Peyer's patch (tissue), 4 donors: Measurements from ENCODE around the gene HDAC9.

Source experiments
- POLR2A ChIP-seq, 2 donors: fragments of 450-650 bp; IDR thresholded peaks; one replicate each; pipeline ENCODE4 v1.5.1; 2017; ENCODE audit warnings: antibody characterized with exemption in 2 of 2, mild to moderate bottlenecking in 2 of 2, moderate library complexity in 2 of 2
- TF ChIP-seq, protein P1 (sequence below), 6 experiments: fragments of 450-650 bp in 4 of 6; fragments of 200-600 bp in 2 of 6; sonication (generic) in 1 of 6; IDR thresholded peaks; one replicate each; pipeline ENCODE4 v1.5.1; 2017 to 2019; ENCODE audit warnings: antibody characterized with exemption in 6 of 6, mild to moderate bottlenecking in 3 of 6, moderate library complexity in 1 of 6

DNA sequence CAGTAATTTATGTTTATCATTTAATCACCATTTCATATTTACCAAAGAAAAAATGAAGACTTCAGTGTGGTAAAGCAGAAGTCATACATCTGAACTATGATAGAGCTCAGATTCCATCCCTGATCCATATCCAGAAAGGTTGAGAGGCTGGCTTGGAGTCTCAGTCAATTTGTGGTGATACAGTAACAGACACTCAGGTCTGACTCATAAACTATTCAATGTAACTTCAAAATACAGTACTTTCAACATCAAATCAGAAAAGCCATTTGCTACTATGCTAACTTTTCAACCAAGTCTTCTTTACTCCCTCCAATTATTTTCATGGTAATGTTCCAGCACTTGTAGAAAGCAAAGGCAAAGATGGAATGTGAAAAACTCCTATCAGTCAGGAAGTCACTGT lies 190.4 kb downstream of the HDAC9 start:
- TF ChIP-seq, protein P1, sequence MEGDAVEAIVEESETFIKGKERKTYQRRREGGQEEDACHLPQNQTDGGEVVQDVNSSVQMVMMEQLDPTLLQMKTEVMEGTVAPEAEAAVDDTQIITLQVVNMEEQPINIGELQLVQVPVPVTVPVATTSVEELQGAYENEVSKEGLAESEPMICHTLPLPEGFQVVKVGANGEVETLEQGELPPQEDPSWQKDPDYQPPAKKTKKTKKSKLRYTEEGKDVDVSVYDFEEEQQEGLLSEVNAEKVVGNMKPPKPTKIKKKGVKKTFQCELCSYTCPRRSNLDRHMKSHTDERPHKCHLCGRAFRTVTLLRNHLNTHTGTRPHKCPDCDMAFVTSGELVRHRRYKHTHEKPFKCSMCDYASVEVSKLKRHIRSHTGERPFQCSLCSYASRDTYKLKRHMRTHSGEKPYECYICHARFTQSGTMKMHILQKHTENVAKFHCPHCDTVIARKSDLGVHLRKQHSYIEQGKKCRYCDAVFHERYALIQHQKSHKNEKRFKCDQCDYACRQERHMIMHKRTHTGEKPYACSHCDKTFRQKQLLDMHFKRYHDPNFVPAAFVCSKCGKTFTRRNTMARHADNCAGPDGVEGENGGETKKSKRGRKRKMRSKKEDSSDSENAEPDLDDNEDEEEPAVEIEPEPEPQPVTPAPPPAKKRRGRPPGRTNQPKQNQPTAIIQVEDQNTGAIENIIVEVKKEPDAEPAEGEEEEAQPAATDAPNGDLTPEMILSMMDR (IDR thresholded peaks at IDR 0.05) = no peak
- no peak for TF ChIP-seq POLR2A (IDR thresholded peaks at IDR 0.05)
